Heart left ventricle (tissue), 13 donors: Measurements from ENCODE around the gene DLX5.

ENCODE experiments used
- POLR2A ChIP-seq, 2 donors: fragments of 450-650 bp; IDR thresholded peaks; one replicate each; pipeline ENCODE4 v1.6.1; 2017; ENCODE audit warnings: antibody characterized with exemption in 2 of 2, mild to moderate bottlenecking in 2 of 2, moderate library complexity in 2 of 2
- TF ChIP-seq, protein P1 (sequence below), 12 donors: fragments of 200-600 bp; sonication (generic) in 4 of 12; IDR thresholded peaks; one replicate each; pipeline versions ENCODE4 v1.5.0 to v1.8.0; 2018 to 2022; ENCODE audit warnings: antibody characterized with exemption in 12 of 12, mild to moderate bottlenecking in 5 of 12
- donor health status: ischemic (EF 13 %, LVEDD 7.1; RV severe dilation, severe dysfunction).
- donor health status: DM: no; HTN: yes; CAD: no.
- donor health status: DM: no; HTN: no; CAD: no.
- donor health status: ischemic (EF 25% LVEDD 6.9; RV normal size, moderate dysfunction).
- donor health status: ischemic (EF 25% LVEDD 5.7; RV mildly dilated, moderate dysfunction).
- donor health status: ischemic (EF 35%, LVEDD 5.7; RV mildly dilated, moderate dysfunction).
- donor health status: nonischemic (EF 11% LVEDD 7.7; RV severe dilation, severe dysfunction).
- donor health status: DM: yes; HTN: yes; CAD: no.
- donor health status: PGD.
- donor health status: ischemic (EF 29% LVEDD 5.4; RV normal size, mild dysfunction).
- donor health status: nonischemic (EF 23%, LVEDD 6.1; RV moderate dilation, normal function).

- no peak for TF ChIP-seq POLR2A (IDR thresholded peaks at IDR 0.05)
- TF ChIP-seq, protein P1, sequence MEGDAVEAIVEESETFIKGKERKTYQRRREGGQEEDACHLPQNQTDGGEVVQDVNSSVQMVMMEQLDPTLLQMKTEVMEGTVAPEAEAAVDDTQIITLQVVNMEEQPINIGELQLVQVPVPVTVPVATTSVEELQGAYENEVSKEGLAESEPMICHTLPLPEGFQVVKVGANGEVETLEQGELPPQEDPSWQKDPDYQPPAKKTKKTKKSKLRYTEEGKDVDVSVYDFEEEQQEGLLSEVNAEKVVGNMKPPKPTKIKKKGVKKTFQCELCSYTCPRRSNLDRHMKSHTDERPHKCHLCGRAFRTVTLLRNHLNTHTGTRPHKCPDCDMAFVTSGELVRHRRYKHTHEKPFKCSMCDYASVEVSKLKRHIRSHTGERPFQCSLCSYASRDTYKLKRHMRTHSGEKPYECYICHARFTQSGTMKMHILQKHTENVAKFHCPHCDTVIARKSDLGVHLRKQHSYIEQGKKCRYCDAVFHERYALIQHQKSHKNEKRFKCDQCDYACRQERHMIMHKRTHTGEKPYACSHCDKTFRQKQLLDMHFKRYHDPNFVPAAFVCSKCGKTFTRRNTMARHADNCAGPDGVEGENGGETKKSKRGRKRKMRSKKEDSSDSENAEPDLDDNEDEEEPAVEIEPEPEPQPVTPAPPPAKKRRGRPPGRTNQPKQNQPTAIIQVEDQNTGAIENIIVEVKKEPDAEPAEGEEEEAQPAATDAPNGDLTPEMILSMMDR (IDR thresholded peaks at IDR 0.05): no peak
Measured at GRCh38 chr7:97008275-97008917, 16.2 kb downstream of the DLX5 start.
